Measurements from ENCODE around the gene CCDC57.

The CCDC57 gene

DNA sequence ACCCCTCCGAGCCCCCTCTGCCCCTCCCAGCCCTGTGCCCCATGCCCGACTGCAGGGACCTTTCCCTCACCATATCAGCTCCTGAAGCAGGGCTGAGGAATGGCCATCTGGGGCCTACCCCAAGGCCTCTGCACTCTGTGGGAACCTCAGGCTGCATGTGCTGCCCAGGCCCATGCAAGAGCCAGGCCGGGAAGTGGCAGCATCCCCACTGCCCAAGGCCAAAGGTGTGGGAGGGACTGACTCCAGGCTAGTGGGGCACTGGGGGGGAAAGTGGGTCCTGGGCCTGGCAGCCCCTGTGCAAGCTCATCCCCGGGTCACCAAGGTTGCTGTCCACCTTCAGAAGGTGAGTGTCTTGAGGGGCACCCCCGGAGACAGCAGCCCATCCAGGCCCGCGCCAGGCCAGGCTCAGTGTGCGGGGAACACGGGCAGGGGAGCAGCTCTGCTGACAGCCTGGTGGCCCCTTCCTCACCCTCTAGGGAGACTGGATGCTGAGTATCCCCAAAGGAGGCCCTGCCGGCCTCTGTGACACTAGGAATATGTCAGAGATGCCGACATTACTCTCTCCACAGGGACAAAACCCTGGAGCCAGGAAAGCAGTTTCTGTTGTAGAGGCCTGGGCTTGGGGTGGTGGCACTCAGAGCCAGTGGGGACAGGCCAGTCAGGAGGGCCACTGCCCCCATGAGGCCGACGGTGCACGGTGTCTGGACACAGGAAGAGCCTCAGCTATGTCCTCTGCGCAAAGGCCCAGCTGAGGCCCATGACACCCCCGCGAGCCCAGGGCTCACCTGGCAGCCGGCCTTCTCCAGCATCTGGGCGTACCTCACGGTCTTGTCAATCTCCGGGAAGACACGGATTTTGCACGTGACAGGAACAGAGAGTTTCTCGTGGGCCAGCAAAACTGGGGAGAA is 150.3 kb downstream of the CCDC57 start:
- H3K4me3 ChIP-seq (ENCODE audit: low read length), result no peak overlapping the region
- DNase-seq (ENCODE audit: low read depth, low spot score), result no peak

DNA sequence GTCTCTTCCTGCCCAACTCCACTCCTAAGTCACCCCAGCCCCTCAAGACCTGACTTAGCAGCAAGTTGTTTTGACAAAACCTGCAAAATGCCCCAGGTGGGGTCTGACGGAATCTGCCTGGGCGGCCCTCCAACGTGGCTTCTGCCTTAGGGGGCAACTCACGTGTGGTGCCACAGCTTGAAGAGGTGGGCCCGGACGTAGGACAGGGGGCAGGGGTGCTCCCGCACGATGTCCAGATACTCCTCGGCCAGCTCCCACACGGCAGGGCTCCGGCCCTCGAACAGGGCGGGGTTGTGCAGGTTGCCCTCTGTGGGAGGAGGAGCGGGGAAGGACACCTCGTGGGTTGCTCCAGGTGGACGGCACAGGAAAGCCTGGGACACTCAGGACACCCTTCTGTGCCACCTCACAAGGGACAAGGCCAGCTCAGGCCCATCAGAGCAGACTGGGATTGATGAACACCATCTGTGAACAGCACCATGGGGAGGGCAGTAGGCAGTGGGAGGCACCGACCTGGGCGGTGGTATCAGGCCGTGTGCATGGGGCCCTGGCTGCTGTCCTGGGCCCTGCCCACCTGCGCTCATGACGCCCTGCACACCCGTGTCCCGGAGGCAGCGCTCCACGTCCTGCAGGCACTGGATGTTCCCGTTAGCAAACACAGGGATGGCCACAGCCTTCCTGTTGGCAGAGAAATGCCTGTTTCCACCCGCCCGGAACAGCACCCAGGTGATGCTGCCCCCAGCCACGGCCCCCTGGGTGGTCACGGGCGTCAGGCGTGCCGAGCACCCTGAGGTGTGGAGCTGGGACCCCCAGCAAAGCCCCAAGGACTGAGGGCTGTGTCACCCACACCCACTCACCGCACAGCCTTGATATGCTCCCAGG is 151.4 kb downstream of the CCDC57 start:
- DNase-seq (ENCODE audit: low read depth, low spot score), result no peak
- H3K4me3 ChIP-seq (ENCODE audit: low read length), result no peak overlapping the region

DNA sequence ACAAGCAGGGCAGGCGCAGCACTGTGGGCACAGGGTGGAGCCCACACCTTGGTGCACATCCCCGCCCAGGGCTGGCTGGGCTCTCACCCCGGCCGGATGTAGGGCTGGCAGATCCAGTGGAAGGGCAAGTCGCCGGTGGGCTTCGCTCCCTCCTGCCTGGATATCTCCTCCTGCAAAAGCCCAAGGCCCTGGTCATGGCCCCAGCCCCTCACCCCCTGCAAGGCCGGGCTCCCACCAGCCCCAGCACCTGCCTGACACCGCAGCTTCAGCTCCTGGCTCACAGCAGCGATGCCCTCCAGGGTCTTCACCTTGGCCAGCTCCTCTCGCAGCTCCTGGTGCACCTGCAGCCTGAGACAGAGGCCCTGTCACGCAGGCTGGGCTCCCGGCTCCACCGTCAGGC is 152.0 kb downstream of the CCDC57 start:
- H3K4me3 ChIP-seq (ENCODE audit: low read length), result no peak overlapping the region
- DNase-seq (ENCODE audit: low read depth, low spot score), result no peak

DNA sequence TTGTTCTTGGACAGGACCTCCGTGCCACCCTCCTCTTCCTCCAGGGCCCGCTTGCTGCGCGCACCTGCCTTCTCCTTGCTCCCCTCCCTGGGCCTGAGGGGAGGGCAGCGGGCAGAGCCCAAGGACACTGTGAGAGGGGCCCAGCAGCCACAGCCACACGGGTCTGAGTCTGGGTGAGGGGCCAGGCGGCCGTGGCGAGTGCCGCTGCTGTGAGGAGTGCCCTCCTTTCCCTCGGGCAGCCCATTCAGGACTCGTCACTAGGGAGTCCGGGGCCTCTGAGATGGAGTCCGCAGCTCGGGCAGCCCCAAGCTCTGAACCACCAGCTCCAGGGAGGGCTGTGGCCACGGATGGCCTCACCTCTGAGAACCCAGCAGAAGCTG is 152.7 kb downstream of the CCDC57 start:
- H3K4me3 ChIP-seq (ENCODE audit: low read length), result no peak overlapping the region
- DNase-seq (ENCODE audit: low read depth, low spot score), result no peak

DNA sequence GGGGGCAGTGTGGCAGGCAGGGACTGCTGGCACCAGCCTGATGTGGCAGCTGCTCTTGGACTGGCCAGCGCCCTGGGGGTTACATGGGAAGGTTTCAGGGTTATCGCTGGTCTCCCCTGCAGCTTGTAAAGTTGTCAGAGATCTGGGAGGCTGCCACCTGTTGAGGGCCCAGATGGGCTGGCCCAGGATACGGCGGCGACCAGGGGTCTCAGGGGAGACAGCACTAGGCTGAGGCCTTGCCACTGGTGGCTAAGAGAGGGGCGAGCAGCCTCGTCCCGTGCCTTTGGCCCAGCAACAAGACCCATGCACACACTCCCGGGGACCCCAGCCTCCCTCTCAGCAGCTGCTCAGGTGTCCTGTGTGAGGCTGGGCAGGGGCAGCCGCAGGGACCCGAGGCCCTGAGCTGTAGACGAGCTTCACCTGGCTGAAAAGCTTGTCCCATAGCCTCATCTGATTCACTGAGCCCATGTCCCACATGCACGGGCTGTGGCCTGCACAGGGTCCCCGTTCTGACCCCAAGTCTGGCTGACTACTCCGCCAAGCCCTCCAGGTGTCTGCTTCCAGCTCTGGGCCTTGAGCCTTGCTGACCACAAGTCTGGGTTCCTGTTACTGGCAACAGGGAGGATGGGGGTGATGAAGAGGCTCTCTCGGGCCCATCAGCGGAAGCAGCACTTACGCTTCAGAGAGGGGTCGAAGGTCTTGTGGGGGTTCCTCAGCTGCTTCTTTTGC is 153.2 kb downstream of the CCDC57 start:
- H3K4me3 ChIP-seq (ENCODE audit: low read length), result no peak overlapping the region
- no peak for DNase-seq (ENCODE audit: low read depth, low spot score)

DNA sequence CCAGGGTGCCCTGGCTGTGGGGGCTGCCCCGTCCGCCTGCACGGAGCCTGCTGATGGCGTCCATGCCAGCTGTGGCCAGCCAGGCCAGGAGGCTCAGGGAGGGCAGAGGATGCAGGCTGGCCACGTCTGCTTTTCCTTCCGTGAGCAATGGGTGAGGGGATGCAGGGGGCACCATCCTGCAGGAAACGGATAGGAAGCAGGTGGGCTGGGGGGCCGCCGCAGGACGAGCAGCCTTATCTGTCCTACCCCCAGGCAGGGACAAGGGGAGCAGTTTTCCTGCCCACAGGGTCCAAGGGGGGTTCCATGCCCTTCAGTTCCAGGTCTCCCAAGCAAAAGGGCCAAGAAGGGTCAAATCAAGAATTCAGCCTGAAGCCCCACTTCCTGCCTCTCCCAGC is 153.8 kb downstream of the CCDC57 start:
- no peak for DNase-seq (ENCODE audit: low read depth, low spot score)
- H3K4me3 ChIP-seq (ENCODE audit: low read length), result no peak overlapping the region

DNA sequence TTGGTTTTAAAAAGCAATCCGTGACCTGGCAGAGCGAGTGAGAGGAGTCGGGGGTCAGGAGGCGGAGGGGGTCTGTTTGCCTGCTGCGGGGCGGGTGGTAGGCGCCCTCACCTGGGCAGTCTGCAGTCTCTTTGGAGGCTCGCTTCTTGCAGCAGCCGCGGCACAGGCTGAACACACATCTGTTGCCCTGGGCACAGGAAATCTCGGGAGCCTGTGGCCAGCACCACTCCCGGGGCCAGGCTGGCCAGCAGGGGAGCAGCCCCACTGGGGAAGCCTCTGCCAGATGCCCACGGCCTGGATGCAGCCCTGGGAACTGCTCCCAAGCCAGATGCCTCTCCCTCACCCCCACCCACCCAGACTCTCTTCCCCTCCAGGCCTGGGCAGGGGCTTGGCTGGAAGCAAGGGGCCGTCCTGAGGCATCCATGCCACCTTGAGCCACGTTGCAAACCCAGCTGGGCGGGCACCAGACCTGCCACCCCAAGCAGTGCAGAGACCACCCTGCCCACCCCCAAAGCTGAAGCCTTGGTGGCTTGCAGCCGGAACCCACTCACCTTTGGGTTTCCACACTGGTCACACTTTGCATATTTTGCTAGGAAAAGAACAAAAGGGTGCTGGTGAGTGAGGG is 154.3 kb downstream of the CCDC57 start:
- H3K4me3 ChIP-seq (ENCODE audit: low read length), result no peak overlapping the region
- no peak for DNase-seq (ENCODE audit: low read depth, low spot score)

DNA sequence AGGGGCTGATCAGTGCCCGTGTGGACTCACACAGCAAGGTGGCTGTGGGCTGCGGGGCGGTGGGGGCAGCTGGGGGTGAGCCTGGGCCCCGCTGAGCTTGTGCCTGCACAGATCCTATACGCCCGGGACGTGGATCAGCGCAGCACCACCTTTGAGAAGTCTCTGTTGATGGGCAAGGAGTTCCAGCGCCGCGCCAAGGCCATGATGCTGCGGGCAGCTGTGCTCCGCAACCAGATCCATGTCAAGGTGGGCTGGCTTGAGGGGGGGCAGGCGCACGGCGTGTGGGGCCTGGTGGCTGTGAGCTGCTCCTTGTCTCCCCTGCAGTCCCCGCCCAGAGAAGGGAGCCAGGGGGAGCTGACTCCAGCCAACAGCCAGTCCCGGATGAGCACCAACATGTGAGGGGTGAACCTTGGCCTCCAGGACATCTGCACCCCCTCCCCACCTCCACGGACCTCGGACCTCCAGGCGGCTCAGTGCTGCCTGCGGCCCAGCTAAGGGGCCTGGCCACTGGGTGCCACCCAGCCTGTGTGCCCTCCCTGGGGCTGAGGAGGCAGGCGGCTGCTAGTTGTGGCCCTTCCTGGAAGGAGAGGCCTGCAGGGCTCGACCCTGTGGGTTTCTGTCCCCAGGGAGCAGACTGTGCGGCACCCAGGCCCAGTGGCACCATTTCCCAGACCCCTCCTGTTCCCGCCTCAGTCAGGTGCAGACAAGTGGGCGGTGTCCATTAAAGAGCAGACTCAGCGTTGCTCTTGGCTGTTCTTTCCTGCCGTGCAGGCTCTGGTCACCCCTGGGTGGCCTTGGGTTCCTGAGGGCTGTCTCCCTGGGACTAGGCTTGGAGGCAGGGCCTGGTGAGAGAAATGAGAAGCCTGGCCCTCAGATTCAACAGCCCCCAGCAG is 155.7 kb downstream of the CCDC57 start:
- DNase-seq (ENCODE audit: low read depth, low spot score), result no peak

DNA sequence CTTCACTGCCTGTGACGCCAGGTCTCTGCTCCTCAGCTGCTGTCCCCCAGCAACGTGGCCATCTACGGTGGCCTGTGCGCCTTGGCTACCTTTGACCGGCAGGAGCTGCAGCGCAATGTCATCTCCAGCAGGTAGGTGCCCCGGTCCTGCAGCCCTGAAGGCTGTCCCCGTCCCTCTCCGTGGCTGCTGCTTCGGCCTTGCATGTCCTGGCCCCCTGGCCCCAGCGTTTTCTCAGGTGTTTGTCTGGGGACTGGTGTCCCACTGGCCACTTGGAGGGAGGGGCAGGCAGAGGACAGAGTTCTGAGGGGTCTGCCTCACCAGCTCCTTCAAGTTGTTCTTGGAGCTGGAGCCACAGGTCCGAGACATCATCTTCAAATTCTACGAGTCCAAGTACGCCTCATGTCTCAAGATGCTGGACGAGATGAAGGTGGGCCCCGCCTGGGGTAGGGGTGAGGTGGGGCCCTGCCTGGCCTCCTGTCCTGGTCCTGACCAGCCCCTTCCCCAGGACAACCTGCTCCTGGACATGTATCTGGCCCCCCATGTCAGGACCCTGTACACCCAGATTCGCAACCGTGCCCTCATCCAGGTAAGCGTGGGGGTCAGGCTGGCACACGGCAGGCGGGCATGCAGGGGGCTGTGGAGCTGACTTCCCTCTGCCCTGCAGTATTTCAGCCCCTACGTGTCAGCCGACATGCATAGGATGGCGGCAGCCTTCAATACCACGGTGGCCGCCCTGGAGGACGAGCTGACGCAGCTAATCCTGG is 156.5 kb downstream of the CCDC57 start:
- no peak overlapping the region for H3K4me3 ChIP-seq (ENCODE audit: low read length)
- no peak for DNase-seq (ENCODE audit: low read depth, low spot score)

More for the DNA sequence above, 155.7 kb downstream of the CCDC57 start:
- no peak overlapping the region for H3K4me3 ChIP-seq (ENCODE audit: low read length)

DNA sequence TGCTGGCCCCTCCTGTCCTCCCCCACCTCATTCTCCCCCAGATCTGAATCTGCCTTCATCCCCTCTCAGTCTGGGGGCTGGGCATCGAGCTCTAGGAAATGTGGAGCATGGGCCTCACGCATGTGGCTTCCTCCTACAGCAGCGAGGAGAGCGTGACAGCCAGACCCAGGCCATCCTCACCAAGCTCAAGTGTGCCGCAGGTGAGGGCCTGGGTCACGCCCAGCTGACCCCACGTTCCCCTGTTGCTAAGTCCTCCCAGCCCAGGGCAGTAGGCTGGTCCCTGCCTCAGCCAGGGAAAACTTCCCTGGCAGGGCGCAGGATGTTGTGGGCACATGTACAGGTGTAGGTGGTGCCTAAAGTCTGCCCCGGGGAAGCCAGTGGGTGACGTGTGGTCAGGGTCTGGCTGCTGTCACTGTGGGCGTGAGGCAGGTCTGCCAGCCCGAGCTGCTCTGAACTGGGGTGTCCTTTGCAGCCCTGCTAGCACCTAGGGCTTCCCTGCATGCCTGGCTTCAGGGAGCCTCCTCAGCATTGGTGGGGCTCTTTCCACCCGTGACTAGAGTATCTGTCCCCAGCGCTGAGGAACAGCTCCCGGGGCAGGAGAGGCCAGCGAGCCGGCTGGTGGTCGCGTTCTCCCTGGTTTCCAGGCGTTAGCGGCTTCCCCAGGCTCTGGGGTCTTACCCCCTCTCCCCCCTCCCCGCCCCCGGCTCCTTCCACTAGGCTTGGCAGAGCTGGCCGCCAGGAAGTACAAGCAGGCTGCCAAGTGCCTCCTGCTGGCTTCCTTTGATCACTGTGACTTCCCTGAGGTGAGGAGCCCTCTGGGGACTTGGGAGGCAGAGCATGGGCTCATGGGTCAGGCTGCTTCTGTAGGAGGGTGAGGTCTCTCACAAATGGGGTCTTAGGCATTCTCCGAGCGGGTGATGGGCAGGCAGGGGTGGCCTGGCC is 157.3 kb downstream of the CCDC57 start:
- H3K4me3 ChIP-seq (ENCODE audit: low read length), result no peak overlapping the region
- no peak for DNase-seq (ENCODE audit: low read depth, low spot score)

DNA sequence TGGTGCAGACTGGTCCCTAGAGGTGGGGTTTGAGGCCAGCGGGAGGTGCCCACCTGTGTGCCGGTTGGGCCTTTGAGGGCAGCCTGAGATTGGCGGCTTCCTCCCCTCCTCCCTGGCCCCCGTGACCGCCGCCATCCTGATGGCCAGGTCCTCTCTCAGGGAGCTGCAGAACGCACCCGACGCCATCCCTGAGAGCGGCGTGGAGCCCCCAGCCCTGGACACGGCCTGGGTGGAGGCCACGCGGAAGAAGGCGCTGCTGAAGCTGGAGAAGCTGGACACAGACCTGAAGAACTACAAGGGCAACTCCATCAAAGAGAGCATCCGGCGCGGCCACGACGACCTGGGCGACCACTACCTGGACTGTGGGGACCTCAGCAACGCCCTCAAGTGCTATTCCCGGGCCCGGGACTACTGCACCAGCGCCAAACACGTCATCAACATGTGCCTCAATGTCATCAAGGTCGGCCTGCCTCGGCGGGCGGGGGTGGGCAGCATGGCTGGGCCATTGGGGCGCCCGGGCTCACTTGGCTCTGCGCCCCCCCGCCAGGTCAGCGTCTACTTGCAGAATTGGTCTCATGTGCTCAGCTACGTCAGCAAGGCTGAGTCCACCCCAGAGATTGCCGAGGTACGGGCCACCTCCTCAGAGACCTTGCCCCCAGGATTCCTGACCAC is 158.2 kb downstream of the CCDC57 start:
- DNase-seq (ENCODE audit: low read depth, low spot score), result no peak
- H3K4me3 ChIP-seq (ENCODE audit: low read length), result no peak overlapping the region

DNA sequence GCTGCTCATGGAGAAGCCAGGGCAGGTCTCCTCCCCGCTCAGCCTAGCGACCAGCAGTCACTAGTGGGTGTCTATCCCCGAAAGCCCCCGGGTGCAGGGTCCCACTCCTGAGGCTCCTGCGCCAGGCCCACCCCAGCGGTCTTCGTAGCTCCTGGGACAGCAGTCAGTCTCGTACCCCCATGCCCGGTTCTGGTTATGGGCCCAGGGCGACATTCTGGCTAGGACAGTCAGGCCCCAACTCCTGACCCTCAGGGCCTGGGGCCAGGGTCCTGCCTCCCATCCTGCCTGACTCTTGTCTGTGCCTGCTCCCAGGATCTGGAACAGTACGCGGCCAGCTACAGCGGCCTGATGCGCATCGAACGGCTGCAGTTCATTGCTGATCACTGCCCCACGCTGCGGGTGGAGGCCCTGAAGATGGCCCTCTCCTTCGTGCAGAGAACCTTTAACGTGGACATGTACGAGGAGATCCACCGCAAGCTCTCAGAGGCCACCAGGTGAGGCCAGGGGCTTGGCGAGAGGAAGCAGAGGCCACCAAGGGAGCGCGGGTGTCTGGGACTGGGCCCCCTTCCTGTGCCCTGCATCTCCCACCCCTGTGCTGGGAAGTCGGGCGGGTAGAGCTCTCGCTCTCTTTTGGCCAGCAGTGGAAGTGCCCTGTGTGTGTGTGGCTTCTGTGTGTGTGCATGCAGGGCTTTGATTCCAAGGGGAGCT is 158.9 kb downstream of the CCDC57 start:
- DNase-seq (ENCODE audit: low read depth, low spot score), result no peak
- no peak overlapping the region for H3K4me3 ChIP-seq (ENCODE audit: low read length)

DNA sequence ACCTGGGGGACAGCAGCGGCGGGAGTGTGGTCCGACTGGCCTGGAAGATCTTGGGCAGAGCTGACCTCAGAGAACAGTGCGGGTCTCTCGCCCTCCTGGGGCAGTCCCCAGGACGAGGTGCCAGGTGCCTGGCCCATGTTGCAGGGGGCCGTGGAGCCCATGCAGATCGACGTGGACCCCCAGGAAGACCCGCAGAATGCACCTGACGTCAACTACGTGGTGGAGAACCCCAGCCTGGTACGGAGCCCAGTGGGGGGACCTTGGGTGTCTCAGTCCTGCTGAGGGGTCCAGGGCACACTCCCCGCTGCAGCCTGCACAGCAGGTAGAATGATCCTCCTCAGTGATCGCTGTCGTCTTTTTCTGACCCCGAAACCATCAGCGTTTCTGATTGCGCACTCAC is 159.5 kb downstream of the CCDC57 start:
- H3K4me3 ChIP-seq (ENCODE audit: low read length), result peak overlapping the region; percentile 81
- DNase-seq (ENCODE audit: low read depth, low spot score), result no peak

DNA sequence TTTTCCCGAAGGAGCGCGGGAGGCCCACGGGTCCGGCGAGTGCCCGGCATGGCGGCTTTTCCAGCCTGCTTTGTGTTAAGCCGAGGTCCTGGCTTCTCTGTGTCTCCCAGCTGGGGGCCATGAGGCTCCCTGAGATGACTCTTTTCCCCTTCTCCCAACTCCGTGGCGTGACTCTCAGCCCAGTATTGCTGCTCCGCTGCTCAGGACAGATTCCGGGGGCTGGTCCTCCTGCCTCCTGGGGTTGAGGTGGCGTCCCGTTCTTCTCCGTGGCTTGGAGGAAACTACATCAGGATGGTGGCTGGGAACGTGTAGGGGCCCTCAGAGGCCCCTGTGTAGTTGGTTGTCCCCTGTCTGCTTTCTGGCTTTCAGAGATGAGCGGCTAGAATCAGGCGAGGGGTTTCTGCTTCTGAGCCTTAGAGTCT is 160.0 kb downstream of the CCDC57 start:
- DNase-seq (ENCODE audit: low read depth, low spot score), result no peak
- H3K4me3 ChIP-seq (ENCODE audit: low read length), result peak overlapping the region; percentile 81
